ENCODE data around the gene ATP10D.

The ATP10D gene

DNA sequence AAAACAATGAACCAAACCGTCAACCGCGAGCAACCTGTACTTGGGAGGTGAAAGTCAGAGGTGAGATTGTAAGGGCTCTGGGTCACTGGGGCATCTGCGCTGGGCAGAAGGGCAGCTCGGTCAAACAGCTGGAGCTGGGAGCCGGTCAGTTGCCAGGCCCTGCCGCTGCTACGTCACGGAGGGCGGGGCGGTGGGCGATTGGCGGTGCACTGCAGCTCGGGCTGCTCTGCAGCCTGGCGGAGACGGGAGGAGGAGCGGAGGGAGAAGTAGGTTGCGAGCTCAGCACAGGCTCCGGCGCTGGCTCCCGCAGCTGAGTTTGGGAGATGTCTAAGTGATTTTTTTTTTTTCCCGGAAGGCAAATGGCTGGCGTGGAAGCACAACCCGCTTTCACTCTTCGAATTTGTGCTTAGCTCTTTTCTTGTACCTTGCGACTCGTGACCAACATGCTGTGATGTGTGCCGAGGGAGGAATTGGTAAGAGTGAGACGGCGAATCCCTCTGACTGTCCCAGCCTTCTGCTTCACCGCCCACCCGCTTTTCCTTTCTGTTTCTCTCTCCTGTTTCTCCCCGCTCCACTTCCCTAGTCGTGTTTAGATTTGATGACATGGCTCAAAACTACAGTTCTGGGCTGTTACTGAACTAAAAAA, at the start of gene ATP10D:
Gene ATP10D (plus strand): TSS at position 229 of the 646 bp plus-strand sequence. CDS start 27,266 bp downstream, outside the sequence.
- peak; percentile 92 for DNase-seq (ENCODE audit: low read depth)
- H3K4me3 ChIP-seq (ENCODE audit: low read length), result peak within 1 kb of the TSS; percentile 85
- TF ChIP-seq, protein P1, sequence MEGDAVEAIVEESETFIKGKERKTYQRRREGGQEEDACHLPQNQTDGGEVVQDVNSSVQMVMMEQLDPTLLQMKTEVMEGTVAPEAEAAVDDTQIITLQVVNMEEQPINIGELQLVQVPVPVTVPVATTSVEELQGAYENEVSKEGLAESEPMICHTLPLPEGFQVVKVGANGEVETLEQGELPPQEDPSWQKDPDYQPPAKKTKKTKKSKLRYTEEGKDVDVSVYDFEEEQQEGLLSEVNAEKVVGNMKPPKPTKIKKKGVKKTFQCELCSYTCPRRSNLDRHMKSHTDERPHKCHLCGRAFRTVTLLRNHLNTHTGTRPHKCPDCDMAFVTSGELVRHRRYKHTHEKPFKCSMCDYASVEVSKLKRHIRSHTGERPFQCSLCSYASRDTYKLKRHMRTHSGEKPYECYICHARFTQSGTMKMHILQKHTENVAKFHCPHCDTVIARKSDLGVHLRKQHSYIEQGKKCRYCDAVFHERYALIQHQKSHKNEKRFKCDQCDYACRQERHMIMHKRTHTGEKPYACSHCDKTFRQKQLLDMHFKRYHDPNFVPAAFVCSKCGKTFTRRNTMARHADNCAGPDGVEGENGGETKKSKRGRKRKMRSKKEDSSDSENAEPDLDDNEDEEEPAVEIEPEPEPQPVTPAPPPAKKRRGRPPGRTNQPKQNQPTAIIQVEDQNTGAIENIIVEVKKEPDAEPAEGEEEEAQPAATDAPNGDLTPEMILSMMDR (conservative IDR thresholded peaks at IDR 0.05; ENCODE audit: low read length), result 0 out of 2 replicates have a peak, but pooled peaks have one; percentile 19

DNA sequence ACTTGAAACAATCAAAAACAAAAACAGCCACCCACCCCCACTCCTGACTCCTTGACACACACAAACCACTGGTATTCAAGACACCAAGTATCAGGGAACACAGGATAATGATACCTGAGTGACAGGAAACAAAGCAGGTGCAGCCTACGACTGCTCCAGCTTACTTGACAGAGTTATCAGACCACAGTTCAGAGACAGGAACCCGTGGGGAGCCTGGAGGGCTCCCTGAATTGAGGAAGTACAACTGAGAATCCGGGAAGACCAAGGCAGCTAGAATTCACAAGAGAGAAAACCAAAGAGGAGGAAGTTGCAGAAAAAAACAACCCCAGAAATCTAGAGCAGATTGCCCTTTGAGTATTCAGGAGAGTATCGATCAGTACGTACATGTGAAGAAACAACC, 42.1 kb upstream of the ATP10D start:
- no peak for DNase-seq (ENCODE audit: low read depth)
- TF ChIP-seq, protein P1 (conservative IDR thresholded peaks at IDR 0.05; ENCODE audit: low read length), result no peak
- H3K4me3 ChIP-seq (ENCODE audit: low read length), result no peak overlapping the region

GRCh38 chr4:47444031-47444430, 41.0 kb upstream of the ATP10D start:
- no peak overlapping the region for H3K4me3 ChIP-seq (ENCODE audit: low read length)
- DNase-seq (ENCODE audit: low read depth), result no peak
- TF ChIP-seq, protein P1 (conservative IDR thresholded peaks at IDR 0.05; ENCODE audit: low read length), result no peak

GRCh38 chr4:47451657-47452056, 33.4 kb upstream of the ATP10D start:
- no peak overlapping the region for H3K4me3 ChIP-seq (ENCODE audit: low read length)
- peak; percentile 63 for DNase-seq (ENCODE audit: low read depth)
- TF ChIP-seq, protein P1 (conservative IDR thresholded peaks at IDR 0.05; ENCODE audit: low read length), result no peak

- DNase-seq (ENCODE audit: low read depth), result no peak
- peak overlapping the region; percentile 84 for H3K4me3 ChIP-seq (ENCODE audit: low read length)
- TF ChIP-seq, protein P1 (conservative IDR thresholded peaks at IDR 0.05; ENCODE audit: low read length), result no peak
These were observed 22.3 kb upstream of the ATP10D start for GRCh38 chr4:47462799-47463234.

GRCh38 chr4:47463235-47463956, 21.7 kb upstream of the ATP10D start, which contains the start of gene COMMD8:
Gene COMMD8, minus strand, starts transcription at chr4:47463702. Its CDS starts 51 bp downstream, at chr4:47463651.
- TF ChIP-seq, protein P1 (conservative IDR thresholded peaks at IDR 0.05; ENCODE audit: low read length), result no peak
- peak within 1 kb of the TSS; percentile 84 for H3K4me3 ChIP-seq (ENCODE audit: low read length)
- peak; percentile 92 for DNase-seq (ENCODE audit: low read depth)
